C4-2B (cell line): ENCODE data around the gene EXD3.

Experiments
- H3K27ac ChIP-seq: fragments of 450-650 bp; 2 replicates; pipeline ENCODE4 v1.5.1; 2017
- CTCF ChIP-seq: fragments of 450-650 bp; conservative IDR thresholded peaks from 2 replicates; pipeline ENCODE4 v1.5.1; 2017; ENCODE audit warnings: mild to moderate bottlenecking
- ZFX ChIP-seq: fragments of 450-650 bp; IDR thresholded peaks from 2 replicates; pipeline ENCODE4 v1.6.1; 2017

Gene EXD3

GRCh38 chr9:137464291-137464999 lies 41.5 kb upstream of the EXD3 start:
- TF ChIP-seq CTCF: no peak
- no peak for TF ChIP-seq ZFX
- H3K27ac ChIP-seq: no peak overlapping the region

GRCh38 chr9:137463931-137464290 lies 40.9 kb upstream of the EXD3 start:
- no peak overlapping the region for H3K27ac ChIP-seq
- TF ChIP-seq CTCF (no peak), ZFX (no peak)

- TF ChIP-seq CTCF (no peak), ZFX (no peak)
- no peak overlapping the region for H3K27ac ChIP-seq
These were observed 40.3 kb upstream of the EXD3 start for GRCh38 chr9:137462986-137463930.

GRCh38 chr9:137462396-137462985 lies 39.5 kb upstream of the EXD3 start:
- H3K27ac ChIP-seq: no peak overlapping the region
- no peak for TF ChIP-seq ZFX
- TF ChIP-seq CTCF: no peak

GRCh38 chr9:137461663-137462395 lies 38.9 kb upstream of the EXD3 start:
- TF ChIP-seq ZFX (no peak), CTCF (no peak)
- H3K27ac ChIP-seq: no peak overlapping the region

GRCh38 chr9:137461316-137461662 lies 38.3 kb upstream of the EXD3 start:
- no peak overlapping the region for H3K27ac ChIP-seq
- TF ChIP-seq ZFX: no peak
- TF ChIP-seq CTCF: no peak
